ENCODE data around the gene CD163.
"Not testable (repeated sequence)": the region's sequence is repeated elsewhere in the genome, so short reads cannot be mapped to it uniquely, and the experiment has no call there.

Gene CD163

DNA sequence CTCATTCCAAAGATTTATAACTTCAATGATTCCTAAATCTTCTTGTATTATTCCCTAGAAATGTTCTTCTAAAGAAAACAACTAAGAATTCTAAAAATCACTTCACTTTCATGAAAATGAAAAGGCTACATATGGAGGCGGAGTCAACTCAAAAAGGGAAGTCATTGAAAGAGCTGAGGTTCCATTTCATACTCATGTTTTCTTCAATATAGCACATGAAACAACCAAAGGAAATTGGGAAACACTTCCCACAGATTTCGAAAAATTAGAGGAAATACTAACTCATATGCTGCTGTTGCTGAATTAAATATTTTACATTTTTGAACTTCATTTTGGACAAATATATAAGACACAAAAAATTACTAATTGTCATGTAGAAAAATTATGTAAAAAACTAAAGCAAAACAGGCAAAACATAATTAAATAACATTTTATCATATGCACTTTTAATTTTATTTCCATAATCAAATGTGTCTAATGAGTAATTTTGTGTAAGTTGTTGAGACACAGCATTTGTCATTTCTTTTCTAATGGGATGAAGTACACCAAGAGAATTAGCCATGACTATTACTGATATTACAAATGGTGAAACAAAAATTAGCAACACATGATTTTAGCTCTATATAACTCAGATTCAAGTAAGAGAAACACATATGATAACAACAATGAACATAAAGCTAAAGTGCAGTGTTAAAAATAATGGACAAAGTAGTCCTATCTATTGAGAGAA, at the start of gene CD163:
TSS of gene CD163 (minus strand) at position 92 of the 730 bp plus-strand sequence. CDS start at position 5, 87 bp downstream.
- DNase-seq = peak; percentile 3

DNA sequence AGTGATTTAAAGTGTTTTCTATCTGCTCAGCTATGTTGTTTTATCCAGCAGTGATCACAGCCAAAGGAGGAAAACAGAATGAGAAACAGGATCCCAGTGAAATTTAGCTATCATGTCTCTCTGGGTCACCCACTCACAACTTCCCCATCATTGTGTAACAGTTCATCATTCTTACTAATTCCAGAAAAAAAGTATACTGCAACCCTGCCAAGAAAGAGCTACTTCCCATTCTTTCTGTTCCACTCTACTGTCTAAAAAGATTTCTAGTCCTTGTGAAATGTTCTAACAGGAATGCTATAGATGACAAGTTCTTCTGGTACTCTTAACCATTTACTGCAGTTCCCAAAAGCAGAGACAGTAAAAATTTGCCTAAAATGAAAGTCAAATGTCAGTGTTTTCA, 39.2 kb upstream of the CD163 start:
- DNase-seq = no peak

DNA sequence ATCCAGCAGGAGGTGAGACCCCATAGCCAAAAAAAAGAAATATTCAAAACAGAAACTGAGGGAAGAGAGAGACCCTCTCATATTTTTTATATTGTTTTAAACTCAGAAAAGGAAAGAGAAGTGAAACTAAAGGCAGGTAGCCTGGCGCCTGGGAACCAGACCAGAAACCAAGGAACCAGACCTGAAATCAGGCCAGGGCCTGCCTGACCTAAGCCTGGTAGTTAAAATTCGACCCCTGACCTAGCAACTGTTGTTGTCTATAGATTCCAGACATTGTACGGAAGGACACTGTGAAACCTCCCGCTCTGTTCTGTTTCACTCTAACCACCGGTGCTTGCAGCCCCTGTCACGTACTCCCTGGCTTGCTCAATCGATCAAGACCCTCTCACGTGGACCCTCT, 38.5 kb upstream of the CD163 start:
- DNase-seq = no peak

DNA sequence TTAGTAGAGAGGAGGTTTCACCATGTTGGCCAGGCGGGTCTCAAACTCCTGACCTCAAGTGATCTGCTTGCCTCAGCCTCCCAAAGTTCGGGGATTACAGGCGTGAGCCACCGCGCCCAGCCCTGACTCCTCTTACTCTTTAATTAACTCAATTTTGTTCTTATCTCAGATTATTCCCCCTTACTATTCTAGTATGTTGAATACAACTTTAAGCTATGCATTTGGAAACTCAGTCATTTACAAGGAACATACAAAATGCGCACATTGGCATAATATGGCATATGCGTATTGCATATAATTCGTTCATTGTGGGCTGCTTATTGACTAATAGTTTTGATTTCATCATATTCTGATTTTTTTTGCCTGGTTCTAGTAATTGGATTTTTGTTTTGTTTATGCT, 10.8 kb upstream of the CD163 start:
- no peak for DNase-seq

DNA sequence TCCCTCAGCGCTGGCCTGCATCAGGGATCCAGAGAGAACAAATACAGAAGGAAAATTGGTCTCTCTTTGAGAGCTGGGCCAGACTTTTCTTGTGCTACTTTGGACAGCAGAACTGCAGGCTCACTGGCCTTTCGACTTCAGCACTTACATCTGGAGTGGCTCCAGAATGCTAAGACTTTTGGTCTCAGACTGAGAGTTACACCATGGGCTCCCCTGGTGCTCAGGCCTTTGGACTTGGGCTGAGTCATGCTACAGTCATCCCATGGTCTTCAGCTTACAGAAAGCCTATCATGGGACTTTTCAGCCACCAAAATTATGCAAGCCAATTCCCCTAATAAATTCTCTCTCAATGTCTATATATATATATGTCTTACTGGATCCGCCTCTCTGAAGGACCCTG, 9.0 kb upstream of the CD163 start:
- DNase-seq = no peak

DNA sequence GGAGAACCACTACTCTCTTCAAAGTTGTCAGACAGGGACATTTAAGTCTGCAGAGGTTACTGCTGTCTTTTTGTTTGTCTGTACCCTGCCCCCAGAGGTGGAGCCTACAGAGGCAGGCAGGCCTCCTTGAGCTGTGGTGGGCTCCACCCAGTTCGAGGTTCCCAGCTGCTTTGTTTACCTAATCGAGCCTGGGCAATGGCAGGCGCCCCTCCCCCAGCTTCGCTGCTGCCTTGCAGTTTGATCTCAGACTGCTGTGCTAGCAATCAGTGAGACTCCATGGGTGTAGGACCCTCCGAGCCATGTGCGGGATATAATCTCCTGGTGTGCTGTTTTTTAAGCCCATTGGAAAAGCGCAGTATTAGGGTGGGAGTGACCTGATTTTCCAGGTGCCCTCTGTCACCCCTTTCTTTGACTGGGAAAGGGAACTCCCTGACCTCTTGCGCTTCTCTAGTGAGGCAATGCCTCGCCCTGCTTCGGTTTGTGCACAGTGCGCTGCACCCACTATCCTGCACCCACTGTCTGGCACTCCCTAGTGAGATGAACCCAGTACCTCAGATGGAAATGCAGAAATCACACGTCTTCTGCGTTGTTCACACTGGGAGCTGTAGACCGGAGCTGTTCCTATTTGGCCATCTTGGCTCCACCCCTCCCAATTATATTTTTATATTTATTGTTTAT, 6.4 kb upstream of the CD163 start:
- DNase-seq = not testable (repeated sequence)

DNA sequence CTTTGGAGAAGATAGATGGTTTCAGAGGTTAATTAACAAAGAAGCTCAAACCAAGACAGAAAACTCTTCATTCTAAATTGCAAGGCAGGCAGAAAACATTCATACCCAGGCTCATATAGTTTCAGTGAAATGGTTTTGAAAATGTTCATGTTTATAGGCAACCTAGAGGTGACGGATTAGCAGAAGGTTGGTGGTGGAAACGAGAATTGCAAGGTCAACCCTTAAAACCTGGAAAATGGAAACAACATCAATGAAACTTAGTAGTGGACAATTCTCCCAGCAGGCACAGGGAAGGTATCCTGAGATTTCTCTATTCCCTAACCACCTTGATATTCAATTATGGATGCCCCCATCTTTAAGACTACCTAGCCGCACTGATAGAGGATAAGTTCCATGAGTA, 965 bp downstream of the CD163 start:
- DNase-seq = no peak

DNA sequence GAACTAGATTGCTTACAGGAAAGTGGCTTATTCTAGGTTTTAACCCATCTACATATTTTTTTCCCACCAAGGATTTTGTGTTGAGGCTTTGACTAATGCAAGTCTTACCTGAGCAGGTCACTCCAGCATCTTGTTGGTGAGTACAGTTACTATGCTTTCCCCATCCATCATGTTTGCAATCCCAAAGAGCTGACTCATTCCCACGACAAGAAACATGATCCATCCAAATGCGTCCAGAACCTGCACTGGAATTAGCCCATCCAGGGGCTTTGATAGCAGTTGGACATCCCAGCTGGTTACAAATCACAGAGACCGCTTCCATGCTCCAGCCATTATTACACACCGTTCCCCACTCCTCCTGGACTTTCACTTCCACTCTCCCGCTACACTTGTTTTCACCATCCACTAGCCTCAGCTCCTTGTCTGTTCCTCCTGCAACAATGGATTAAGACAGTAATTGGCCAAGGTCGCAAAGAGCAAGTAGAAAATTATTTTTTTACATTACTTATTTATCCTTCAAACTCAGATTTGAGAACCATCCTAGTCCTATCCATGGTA, 2.5 kb downstream of the CD163 start:
- no peak for DNase-seq

DNA sequence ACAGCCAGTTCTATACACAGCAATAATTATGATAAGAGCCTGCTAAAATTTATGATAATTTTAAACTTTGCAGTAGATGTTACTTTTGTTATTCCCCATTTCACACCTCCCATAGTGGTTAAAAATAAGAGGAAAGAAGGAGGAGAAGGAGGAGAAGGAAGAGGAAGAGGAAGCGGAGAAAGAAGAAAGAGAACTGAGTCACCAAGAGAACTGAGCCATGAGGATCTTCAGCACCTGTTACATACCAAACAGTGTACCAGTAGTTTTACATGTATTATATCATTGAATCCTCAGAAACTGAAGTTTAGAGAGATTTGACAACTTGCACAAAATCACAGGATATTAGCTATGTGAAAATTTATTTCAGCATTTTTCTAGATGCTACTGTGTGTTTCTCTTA, 3.9 kb downstream of the CD163 start:
- no peak for DNase-seq

DNA sequence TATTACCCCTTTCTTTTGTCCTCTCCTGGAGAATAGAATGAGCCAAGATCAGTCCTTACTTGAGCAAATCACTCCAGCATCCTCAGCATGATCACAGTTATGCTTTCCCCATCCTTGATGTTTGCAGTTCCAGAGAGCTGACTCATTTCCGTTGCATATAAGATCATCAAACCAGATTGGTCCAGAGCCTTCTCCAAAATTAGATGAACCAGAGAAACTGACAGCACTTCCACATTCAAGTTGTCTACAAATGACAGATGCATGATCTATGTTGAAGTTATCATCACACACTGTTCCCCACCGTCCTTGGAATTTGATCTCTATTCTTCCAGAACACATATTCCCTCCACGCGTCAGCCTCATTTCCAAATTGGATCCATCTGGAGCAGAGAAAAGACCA, 4.8 kb downstream of the CD163 start:
- DNase-seq = no peak

DNA sequence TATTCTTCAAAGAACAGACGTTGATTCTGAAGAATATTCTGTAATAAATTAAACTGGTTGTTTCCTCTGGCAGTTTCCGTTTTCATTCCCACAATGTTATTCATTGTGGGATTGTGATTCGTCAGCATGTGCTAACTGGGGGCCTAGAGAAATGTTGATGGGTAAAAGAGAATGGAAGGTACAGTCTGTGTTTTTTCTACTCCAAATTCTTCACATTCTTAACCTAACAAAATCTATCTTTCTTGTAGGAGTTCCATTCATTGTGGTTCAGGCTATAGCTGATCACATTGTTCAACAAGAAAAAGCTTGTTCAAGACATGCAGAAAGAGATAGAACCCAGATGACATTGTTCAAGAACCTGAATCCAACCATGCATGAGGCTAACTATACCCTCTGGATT, 5.9 kb downstream of the CD163 start:
- no peak for DNase-seq

DNA sequence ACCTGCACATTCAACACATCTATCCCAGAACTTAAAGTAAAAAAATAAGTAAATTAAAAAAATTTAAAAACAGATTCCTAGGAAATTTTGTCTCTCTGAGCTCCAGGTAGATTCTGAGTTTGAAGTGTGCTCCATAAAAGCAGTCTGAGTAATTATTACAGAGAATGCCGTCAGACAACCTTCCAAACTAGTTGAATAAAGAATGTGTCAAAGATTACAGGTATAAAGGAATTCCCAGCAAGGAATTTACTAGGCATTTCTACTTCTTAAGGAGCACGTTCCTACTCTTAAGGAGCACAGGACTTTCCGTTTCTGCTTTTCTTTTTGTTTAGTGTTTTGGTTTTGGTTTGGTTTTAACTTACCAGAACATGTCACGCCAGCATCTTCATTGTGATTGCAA, 7.1 kb downstream of the CD163 start:
- no peak for DNase-seq

DNA sequence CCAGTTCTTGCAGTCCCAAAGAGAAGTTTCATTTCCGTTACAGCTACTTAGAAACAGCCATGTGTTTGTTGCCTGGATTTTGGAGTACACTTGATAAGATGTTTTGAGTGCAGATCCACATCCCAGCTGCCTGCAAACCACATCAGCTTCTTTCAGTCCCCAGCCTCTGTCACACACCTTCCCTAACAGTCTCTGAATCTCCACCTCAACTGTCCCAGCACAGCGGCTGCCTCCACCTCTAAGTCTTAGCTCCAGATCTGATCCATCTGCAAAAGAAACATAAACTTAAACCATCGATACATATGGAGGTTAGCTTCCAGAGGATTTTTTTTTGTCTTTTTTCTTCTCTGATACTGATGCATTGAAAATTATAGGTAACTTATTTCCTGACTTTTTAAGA, 8.4 kb downstream of the CD163 start:
- DNase-seq = no peak

DNA sequence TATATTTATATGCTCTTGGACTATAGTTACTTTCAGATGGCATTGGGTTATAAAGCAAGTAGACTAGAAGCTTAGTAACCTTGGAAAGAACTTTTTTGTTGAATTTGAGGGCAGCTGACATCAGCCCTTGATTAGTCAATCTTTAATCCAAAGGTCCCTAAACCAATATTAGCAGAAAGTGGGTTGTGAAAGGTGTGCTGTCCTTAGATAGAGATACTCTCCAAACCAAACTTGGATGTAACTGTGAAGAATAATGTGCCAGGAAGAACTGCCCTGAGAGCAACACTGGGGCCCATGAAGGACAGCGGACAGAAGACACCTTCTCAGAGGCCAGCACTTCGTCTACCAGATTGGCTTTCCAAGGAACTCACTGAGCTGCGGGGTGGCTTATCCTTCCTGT, 10.6 kb downstream of the CD163 start:
- no peak for DNase-seq

DNA sequence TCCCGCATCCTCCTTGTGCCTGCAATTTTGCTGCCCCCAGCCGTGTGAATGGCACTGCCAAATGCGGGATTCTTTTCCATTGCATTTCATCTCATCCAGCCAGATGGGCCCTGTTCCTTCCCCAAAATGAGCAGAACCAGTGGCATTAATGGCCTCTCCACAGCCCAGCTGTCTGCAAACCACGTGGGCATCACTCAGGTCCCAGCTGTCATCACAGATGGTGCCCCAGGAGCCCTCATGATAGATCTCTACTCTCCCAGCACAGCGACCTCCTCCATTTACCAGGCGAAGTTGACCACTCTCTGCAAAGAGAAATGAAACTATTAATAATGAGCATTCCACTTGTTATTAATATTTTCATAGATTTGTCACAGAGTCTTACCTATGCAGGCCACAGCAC, 17.1 kb downstream of the CD163 start:
- no peak for DNase-seq

DNA sequence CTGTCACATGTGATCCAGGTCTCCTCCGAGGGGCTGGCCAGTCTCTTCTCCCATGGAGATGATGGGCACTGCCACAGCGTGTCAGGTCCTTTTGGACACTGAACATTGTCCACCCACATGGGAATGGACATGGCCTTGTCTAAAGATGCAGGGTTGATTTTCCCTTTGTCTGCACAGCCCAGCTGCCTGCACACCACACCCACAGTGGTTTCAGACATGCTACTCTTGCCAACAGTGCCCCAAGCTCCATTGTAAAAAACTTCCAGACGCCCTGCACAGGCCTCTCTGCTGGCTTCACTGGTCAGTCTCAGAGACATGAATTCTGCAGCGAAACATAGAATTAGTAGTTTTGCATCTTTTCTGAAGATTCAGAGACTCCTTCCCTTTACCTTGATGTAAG, 18.5 kb downstream of the CD163 start:
- no peak for DNase-seq

DNA sequence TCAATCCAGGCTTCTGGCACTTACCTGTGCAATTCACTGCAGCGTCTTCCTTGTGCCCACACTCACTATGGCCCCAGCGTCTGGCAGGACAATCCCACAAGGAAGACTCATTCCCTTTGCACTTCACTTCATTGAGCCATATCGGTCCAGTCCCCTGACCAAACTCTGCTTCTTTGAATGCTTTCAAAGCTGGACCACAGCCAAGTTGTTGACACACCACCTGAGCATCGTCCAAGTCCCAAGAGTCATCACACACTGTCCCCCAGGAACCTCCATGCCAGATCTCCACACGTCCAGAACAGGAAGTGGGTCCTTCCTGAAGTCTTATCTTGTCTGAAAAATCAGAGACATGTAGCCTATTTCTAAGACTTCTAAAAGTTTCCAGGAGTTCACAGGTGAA, 20.2 kb downstream of the CD163 start:
- no peak for DNase-seq

DNA sequence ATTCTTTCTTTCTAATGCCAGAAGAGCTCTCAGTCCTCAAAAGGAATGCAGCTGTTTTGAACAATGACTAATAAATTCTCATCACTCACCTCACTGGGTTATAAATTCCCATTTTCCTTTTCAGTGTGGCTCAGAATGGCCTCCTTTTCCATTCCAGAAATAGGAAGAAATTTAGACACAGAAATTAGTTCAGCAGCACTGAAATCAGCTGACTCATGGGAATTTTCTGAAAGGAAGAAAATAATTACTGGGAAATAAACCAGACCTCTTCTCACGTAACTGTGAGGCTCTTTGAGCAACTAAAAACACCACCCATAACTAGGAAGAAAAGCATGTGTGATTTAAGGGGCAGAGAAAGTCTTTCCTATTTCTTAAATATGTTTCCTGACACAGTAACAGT, 23.8 kb downstream of the CD163 start:
- DNase-seq = no peak

DNA sequence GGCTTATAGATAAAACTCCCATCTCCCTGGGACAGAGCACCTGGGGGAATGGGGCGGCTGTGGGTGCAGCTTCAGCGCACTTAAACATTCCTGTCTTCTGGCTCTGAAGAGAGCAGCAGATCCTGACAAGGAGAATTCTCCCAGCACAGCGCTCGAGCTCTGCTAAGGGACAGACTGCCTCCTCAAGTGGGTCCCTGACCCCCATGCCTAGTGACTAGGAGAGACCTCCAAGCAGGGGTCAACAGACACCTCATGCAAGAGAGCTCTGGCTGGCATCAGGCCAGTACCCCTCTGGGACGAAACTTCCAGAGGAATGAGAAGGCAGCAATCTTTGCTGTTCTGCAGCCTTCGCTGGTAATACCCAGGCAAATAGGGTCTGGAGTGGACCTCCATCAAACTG, 31.5 kb downstream of the CD163 start:
- DNase-seq = no peak

DNA sequence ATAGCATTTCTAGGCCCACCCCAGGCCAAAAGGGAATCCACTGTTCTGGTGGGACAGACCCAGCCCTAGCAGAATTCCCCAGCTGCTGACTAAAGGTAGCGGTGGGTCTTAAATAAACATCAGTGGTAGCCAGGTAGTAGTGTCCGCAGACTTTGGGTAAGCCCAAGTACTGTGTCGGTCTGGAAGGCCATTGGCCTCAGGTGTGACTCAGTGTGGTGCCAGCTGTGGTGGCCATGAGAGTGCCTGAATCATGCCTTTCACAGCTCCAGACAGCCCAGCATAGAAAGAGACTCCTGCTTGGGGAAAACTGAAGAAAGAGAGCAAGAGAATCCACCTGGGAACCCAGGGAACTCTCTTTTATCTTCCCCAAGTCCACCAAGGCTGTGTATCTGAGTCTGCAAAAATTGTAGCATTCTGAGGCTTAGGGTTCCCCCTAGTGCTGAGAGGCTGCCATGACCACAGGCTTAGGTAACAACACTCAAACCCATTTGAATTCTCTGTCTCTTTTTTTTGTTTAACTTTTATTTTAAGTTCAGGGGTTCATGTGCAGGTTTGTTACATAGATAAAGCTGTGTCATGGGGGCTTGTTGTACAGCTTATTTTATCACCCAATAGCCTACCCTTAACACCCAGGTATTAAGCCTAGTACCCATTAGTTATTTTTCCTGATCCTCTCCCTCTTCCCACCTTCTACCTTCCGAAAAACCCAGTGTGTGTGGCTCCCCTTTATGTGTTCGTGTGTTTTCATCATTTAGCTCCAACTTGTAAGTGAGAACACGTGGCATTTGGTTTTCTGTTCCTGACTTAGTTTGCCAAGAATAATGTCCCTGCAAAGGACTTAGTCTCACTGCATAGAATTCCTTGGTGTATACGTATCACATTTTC, 43.0 kb downstream of the CD163 start:
- DNase-seq = peak; percentile 4

DNA sequence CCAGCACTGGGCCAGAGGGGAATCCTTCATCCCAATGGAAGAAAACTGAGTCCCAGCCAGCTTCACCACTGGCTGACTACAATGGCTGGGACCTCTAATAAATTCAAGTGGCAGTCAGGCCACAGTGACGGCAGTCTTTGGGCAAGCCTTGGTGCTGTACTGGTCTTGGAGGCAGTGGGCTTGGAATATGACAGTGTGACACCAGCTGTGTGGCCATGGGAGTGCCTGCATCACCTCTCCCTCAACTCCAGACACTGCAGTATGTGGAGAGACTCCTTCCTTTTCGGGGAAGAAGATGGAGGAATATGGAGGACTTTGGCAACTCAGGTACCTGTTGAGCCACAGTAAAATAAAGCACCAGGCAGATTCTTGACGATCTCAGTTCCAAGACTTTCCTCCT, 43.6 kb downstream of the CD163 start:
- no peak for DNase-seq

DNA sequence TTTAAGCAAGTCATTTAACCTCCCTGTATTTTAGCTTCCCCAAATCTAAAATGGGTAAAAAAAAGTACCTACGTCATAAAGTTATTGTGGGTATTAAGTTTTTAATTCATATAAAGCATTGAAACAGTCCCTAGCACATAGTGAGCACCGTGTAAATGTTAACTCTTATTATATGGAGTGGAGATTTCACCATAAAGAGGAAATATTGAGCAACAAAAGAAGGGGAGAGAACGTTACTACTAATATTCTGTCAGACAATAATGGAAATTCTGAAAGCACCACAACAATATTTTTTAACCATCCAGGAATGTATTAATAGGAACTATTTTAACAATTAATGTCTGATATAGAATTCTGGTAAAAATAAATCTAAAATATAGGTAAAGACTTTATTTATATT, 51.8 kb downstream of the CD163 start:
- DNase-seq = no peak

DNA sequence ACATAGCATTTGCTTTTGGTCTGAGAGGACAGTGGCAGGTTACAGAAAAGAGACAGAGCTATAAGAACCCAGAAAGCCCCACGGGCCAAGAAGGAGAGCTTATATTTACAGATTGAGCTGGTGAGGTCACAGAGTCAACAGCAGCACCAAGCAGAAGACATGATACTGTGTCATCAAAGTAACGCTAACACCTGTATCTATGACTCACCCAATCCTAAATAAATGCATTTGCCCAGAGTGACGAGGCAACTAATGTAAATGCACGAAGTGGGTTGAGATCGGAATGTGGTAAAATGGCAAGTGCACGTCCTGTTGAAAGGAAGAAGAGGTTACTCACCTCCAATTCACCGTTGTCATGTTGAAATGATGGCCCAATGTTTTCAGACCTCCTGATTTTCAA, 52.9 kb downstream of the CD163 start:
- DNase-seq = no peak

DNA sequence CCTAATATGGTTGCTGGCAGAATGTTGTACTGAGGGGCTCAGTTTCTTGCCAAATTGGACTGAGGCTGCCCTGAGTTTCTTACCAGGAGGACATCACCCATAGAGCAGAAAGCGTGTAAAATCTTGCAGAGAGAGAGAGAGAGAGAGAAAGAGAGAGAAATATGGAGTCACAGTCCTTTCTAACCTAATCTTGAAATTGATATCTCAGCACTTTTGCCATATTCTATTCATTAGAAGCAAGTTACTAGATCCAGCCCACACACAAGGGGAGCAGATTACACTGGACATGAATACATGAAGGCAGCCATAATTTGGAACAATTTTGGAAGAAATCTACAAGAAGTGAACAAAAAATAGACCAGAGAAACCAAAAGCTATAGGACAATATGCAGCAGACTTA, 55.5 kb downstream of the CD163 start:
- DNase-seq = no peak
